WTC11 (cell line): Measurements from ENCODE around the gene AKR1B15. TPM values are rescaled to one million over a fixed set of nuclear protein-coding genes. Genes with fewer than 3 reads are reported as not detected.
"Not testable (repeated sequence)": the region's sequence is repeated elsewhere in the genome, so short reads cannot be mapped to it uniquely, and the experiment has no call there.

ENCODE experiments used
- ATAC-seq: fragments of 200-7000 bp; cut with Tn5 transposase; 2 replicates; pipeline ENCODE4 v1.10.0; 2021; ENCODE audit warnings: mild to moderate bottlenecking, moderate library complexity
- CTCF ChIA-PET: fragments of 300-600 bp; sonication (Branson Sonifier 250); formaldehyde crosslinking; loops from one replicate; lab custom pipeline; 2021; ENCODE audit warnings: antibody characterized with exemption; lab: Charles Lee
- POLR2A ChIA-PET: fragments of 350-600 bp; sonication (Branson Sonifier 250); formaldehyde crosslinking; loops from one replicate; lab custom pipeline; 2021; ENCODE audit warnings: antibody characterized with exemption; lab: Charles Lee
- DNase-seq: peaks from one replicate; pipeline ENCODE4 v3.0.0; 2021; ENCODE audit warnings: low spot score
- H3K27ac Mint-ChIP-seq: 2 replicates; pipeline ENCODE4 v1.8.0; 2021; ENCODE audit warnings: mixed read lengths
- H3K27me3 Mint-ChIP-seq: 2 replicates; pipeline ENCODE4 v1.8.0; 2021; ENCODE audit warnings: low read depth, mild to moderate bottlenecking, moderate library complexity, mixed read lengths
- H3K36me3 Mint-ChIP-seq: 2 replicates; pipeline ENCODE4 v1.8.0; 2021; ENCODE audit warnings: mixed read lengths
- H3K4me1 Mint-ChIP-seq: 2 replicates; pipeline ENCODE4 v1.8.0; 2022; ENCODE audit warnings: mixed read lengths
- H3K4me3 Mint-ChIP-seq: 2 replicates; pipeline ENCODE4 v1.8.0; 2021; ENCODE audit warnings: mild to moderate bottlenecking, moderate library complexity, mixed read lengths
- H3K9me3 Mint-ChIP-seq: 2 replicates; pipeline ENCODE4 v1.8.0; 2021; ENCODE audit warnings: mixed read lengths
- AR ChIP-seq: fragments of 250-450 bp; sonication (Bioruptor Pico); IDR thresholded peaks from 2 replicates; pipeline ENCODE4 v1.9.0; 2021; ENCODE audit warnings: mild to moderate bottlenecking
- ARID4B ChIP-seq: sonication (generic); formaldehyde crosslinking; IDR thresholded peaks from 2 replicates; pipeline ENCODE4 v1.8.0; 2023; ENCODE audit warnings: missing genetic modification reagents, mild to moderate bottlenecking, borderline replicate concordance
- ATF1 ChIP-seq: sonication (generic); formaldehyde crosslinking; IDR thresholded peaks from 2 replicates; pipeline ENCODE4 v1.8.1; 2023; ENCODE audit warnings: mild to moderate bottlenecking, moderate library complexity, missing genetic modification reagents
- FOXP4 ChIP-seq: sonication (generic); formaldehyde crosslinking; IDR thresholded peaks from 2 replicates; pipeline ENCODE4 v1.8.0; 2022; ENCODE audit warnings: mild to moderate bottlenecking, missing genetic modification reagents
- MYBL2 ChIP-seq: sonication (generic); formaldehyde crosslinking; IDR thresholded peaks from 2 replicates; pipeline ENCODE4 v1.8.1; 2023; ENCODE audit warnings: mild to moderate bottlenecking, moderate library complexity, missing genetic modification reagents
- NR3C1 ChIP-seq: sonication (generic); formaldehyde crosslinking; conservative IDR thresholded peaks from 2 replicates; pipeline ENCODE4 v1.8.1; 2023; ENCODE audit warnings: low read depth, mild to moderate bottlenecking, missing genetic modification reagents
- OVOL2 ChIP-seq: fragments of 250-450 bp; sonication (Bioruptor Pico); IDR thresholded peaks from 2 replicates; pipeline ENCODE4 v1.9.0; 2021; ENCODE audit warnings: mild to moderate bottlenecking, borderline replicate concordance
- ZNF423 ChIP-seq: fragments of 250-450 bp; sonication (Bioruptor Pico); IDR thresholded peaks from 2 replicates; pipeline ENCODE4 v2.1.2; 2022; ENCODE audit warnings: mild to moderate bottlenecking, moderate library complexity
- total RNA-seq: library from RNA; stranded (reverse); gene quantifications from 3 replicates; pipeline ENCODE4 v1.2.3, GENCODE V29; 2021

AKR1B15 gene
- total RNA-seq, 1 experiment from 2014 or later, result not detected

GRCh38 chr7:134536558-134536957 lies 12.4 kb upstream of the AKR1B15 start:
- H3K9me3 Mint-ChIP-seq, ATAC-seq, CTCF ChIA-PET, H3K4me1 Mint-ChIP-seq, H3K27me3 Mint-ChIP-seq, H3K36me3 Mint-ChIP-seq, H3K4me3 Mint-ChIP-seq, POLR2A ChIA-PET, H3K27ac Mint-ChIP-seq, DNase-seq: not testable (repeated sequence)

GRCh38 chr7:134537273-134537781 lies 11.6 kb upstream of the AKR1B15 start:
- POLR2A ChIA-PET, H3K36me3 Mint-ChIP-seq, CTCF ChIA-PET, H3K27ac Mint-ChIP-seq, H3K4me3 Mint-ChIP-seq, H3K27me3 Mint-ChIP-seq, ATAC-seq, H3K9me3 Mint-ChIP-seq, DNase-seq: not testable (repeated sequence)
- peaks cover 14% of the 10 kb centered on the region for H3K4me1 Mint-ChIP-seq

GRCh38 chr7:134539380-134540004 lies 9.4 kb upstream of the AKR1B15 start:
- Mint-ChIP-seq H3K4me1 (peaks cover 14% of the 10 kb centered on the region), H3K9me3 (no peaks in the 10 kb centered on the region), H3K4me3 (no peak overlapping the region), H3K27ac (no peak overlapping the region), H3K27me3 (no peaks in the 10 kb centered on the region; the same call in 1 of the 2 replicates), H3K36me3 (no peaks in the 10 kb centered on the region)
- ATAC-seq (no peak), DNase-seq (no peak)
- ChIA-PET POLR2A (no interaction called here), CTCF (interaction anchor here (1.4 kb wide), 1 partner anchor 8 kb away, joined by 6 read pairs; no protein-coding TSS in a partner anchor)
- no peak for TF ChIP-seq ZNF423 (CRISPR knock-in tag)
- TF ChIP-seq NR3C1 (CRISPR knock-in tag), result no peak
- TF ChIP-seq ARID4B (CRISPR knock-in tag), result no peak
- TF ChIP-seq ATF1 (CRISPR knock-in tag), result no peak
- TF ChIP-seq FOXP4 (CRISPR knock-in tag), result no peak
- no peak for TF ChIP-seq AR (CRISPR knock-in tag)
- no peak for TF ChIP-seq OVOL2 (CRISPR knock-in tag)
- no peak for TF ChIP-seq MYBL2 (CRISPR knock-in tag)

- H3K9me3 Mint-ChIP-seq, H3K27ac Mint-ChIP-seq, DNase-seq, H3K27me3 Mint-ChIP-seq, H3K4me3 Mint-ChIP-seq, POLR2A ChIA-PET, ATAC-seq, H3K36me3 Mint-ChIP-seq: not testable (repeated sequence)
- H3K4me1 Mint-ChIP-seq, result peaks cover 27% of the 10 kb centered on the region
- CTCF ChIA-PET, result interaction anchor here (0.9 to 1.5 kb wide), 2 partner anchors 10 to 27 kb away, joined by 3 read pairs; no protein-coding TSS in a partner anchor
These were observed 7.3 kb upstream of the AKR1B15 start for GRCh38 chr7:134541501-134542194.
